ENCODE results near the gene GFOD1.
"Not testable (repeated sequence)": the region's sequence is repeated elsewhere in the genome, so short reads cannot be mapped to it uniquely, and the experiment has no call there.

Gene GFOD1

DNA sequence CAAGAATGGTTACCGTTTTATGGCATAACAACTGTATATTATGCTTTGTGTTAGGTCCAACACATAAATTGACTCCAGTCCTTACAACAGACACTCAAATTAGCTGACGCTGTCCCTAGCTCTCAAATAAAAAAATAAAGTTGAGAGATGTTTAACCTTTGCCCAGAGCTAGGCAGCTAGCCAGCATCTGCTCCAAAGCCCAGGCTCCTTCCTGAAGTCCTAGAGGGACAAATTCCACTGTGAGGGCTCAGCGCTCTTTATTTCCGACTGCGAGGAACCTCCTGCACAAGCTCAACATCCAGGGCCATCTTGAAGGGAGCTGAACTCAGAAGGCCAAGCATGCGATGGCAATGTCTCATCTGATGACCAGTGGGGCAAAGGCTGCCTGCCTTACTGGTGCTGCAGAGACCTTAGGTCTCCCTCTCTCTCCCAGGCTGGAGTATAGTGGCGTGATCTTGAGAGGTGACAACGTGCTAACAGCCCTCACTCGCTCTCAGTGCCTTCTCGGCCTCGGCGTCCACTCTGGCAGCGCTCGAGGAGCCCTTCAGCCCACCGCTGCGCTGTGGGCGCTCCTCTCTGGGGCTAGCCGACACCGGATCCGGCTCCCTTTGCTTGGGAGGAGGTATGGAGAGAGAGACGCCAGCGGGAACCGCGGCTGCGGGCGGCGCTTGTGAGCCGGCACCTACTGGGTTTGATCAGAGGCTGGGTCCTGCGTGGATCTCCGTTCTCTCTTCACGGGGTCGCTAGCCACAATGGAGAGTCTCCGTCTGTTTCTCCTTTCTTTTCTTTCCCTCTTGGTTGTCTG, 24.7 kb upstream of the GFOD1 start:
- Histone ChIP-seq H3K27me3 (ENCODE audit: control insufficient read depth, insufficient read depth, low read length, poor library complexity, severe bottlenecking) (no peaks in the 10 kb centered on the region), H3K4me3 (ENCODE audit: insufficient read depth, low read depth, low read length) (no peak overlapping the region), H3K9me3 (ENCODE audit: control insufficient read depth, low read length) (no peaks in the 10 kb centered on the region), H3K4me1 (ENCODE audit: control insufficient read depth, insufficient read depth, low read length) (no peaks in the 10 kb centered on the region), H3K27ac (ENCODE audit: insufficient read depth, low read depth, low read length, poor library complexity, severe bottlenecking) (no peak overlapping the region), H3K36me3 (ENCODE audit: control insufficient read depth, insufficient read depth, low read length) (no peaks in the 10 kb centered on the region)
- 92 to 94% methylated on average over 33 of the region's 33 CpGs for WGBS, 2 experiments

GRCh38 chr6:13511141-13511571, 23.8 kb upstream of the GFOD1 start:
- not testable (repeated sequence) for H3K9me3 ChIP-seq (ENCODE audit: control insufficient read depth, low read length); H3K27me3 ChIP-seq (ENCODE audit: control insufficient read depth, insufficient read depth, low read length, poor library complexity, severe bottlenecking); H3K27ac ChIP-seq (ENCODE audit: insufficient read depth, low read depth, low read length, poor library complexity, severe bottlenecking); H3K4me1 ChIP-seq (ENCODE audit: control insufficient read depth, insufficient read depth, low read length); H3K36me3 ChIP-seq (ENCODE audit: control insufficient read depth, insufficient read depth, low read length); H3K4me3 ChIP-seq (ENCODE audit: insufficient read depth, low read depth, low read length)
- WGBS, 2 experiments: 95% methylated on average over 37 of the region's 37 CpGs

DNA sequence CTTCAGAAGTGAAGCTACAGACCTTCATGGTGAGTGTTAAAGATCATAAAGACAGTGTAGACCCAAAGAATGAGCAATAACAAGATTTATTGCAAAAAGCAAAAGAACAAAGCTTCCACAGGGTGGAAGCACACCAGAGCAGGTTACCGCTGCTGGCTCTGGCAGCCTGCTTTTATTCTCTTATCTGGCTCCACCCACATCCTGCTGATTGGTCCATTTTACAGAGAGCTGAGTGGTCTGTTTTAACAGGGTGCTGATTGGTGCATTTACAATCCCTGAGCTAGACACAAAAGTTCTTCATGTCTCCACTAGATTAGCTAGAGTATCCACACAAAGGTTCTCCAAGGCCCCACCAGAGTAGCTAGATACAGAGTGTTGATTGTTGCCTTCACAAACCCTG, 23.0 kb upstream of the GFOD1 start:
- not testable (repeated sequence) for H3K4me1 ChIP-seq (ENCODE audit: control insufficient read depth, insufficient read depth, low read length); H3K4me3 ChIP-seq (ENCODE audit: insufficient read depth, low read depth, low read length); H3K36me3 ChIP-seq (ENCODE audit: control insufficient read depth, insufficient read depth, low read length); H3K9me3 ChIP-seq (ENCODE audit: control insufficient read depth, low read length); H3K27ac ChIP-seq (ENCODE audit: insufficient read depth, low read depth, low read length, poor library complexity, severe bottlenecking); H3K27me3 ChIP-seq (ENCODE audit: control insufficient read depth, insufficient read depth, low read length, poor library complexity, severe bottlenecking)
- 83 to 93% methylated on average over 1 of the region's 1 CpG for WGBS, 2 experiments

DNA sequence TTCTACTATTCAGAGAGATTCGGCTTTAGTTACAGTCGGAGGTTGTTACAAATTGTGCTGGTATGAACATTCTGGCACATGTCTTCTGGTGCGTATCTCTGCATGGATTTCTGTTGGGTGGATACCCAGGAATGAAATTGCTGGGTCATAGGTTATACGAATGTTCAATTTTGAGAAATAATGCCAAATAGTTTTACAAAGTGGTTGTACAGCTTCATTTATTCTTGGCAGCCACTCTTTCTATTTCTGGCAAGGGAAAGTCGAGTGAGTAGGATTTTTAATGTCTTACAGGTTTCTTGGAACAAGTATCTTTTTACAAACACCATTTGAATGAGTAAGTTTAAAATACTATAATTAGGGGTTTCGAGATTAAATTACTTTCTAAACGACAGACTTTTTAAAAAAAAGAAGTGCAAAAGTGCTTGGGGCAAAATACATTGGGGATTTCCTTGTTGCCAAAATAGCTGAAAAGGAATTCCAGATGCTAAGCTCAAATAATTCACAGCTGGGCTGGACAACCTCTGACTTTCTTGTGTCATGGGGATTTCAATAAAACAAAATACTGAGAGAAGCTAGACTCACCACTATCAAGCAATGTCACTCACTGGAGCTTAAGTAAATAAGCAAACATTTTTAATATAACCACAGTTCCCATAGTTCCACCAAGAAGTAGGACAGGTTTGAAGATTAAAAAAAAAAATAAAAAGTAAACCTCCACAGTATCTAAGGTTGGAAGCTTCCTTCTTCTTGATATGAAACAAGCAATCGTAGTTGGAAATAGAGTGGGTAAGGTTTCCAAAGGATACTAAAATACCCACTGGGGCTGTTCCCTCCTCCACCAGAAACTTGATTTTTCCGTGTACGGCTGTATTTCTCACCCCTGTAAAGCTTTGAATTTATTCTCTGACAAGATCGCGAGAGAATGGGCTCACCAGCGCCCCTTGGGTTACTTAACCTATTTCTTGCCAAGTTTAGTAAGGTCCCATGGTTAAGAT, 21.6 kb upstream of the GFOD1 start:
- Histone ChIP-seq H3K4me1 (ENCODE audit: control insufficient read depth, insufficient read depth, low read length) (no peaks in the 10 kb centered on the region), H3K4me3 (ENCODE audit: insufficient read depth, low read depth, low read length) (no peak overlapping the region), H3K9me3 (ENCODE audit: control insufficient read depth, low read length) (no peaks in the 10 kb centered on the region), H3K27ac (ENCODE audit: insufficient read depth, low read depth, low read length, poor library complexity, severe bottlenecking) (no peak overlapping the region), H3K27me3 (ENCODE audit: control insufficient read depth, insufficient read depth, low read length, poor library complexity, severe bottlenecking) (no peaks in the 10 kb centered on the region), H3K36me3 (ENCODE audit: control insufficient read depth, insufficient read depth, low read length) (no peaks in the 10 kb centered on the region)
- 91 to 92% methylated on average over 12 to 13 of the region's 13 CpGs for WGBS, 2 experiments

DNA sequence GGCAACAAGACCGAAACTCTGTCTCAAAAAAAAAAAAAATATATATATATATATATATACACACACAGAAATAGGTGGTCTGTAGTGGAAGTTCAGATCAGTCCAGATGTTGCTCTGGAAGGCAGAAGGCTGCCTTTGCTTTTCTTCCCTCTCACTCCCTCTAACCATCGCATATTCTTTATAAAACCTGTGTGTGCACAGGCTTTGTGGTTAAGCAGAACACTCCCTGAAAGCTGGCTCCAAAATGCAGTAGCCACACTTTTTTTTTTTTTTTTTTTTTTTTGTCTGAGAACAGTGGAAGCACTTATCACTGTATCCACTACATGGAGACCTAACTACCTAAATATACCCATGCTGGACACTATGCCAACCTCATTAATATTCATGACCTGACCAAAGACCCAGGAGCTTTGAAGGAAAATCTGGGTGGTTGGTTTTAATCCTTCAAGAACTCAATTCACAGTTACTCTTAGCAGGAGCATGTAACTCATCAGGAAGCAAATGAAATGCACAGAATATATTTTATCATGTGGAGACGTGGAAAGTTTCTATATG, 20.0 kb upstream of the GFOD1 start:
- H3K27me3 ChIP-seq (ENCODE audit: control insufficient read depth, insufficient read depth, low read length, poor library complexity, severe bottlenecking): no peaks in the 10 kb centered on the region
- no peak overlapping the region for H3K4me3 ChIP-seq (ENCODE audit: insufficient read depth, low read depth, low read length)
- H3K4me1 ChIP-seq (ENCODE audit: control insufficient read depth, insufficient read depth, low read length): no peaks in the 10 kb centered on the region
- H3K9me3 ChIP-seq (ENCODE audit: control insufficient read depth, low read length): no peaks in the 10 kb centered on the region
- 93 to 100% methylated on average over 1 to 2 of the region's 3 CpGs for WGBS, 2 experiments
- H3K27ac ChIP-seq (ENCODE audit: insufficient read depth, low read depth, low read length, poor library complexity, severe bottlenecking): no peak overlapping the region
- H3K36me3 ChIP-seq (ENCODE audit: control insufficient read depth, insufficient read depth, low read length): no peaks in the 10 kb centered on the region

- Histone ChIP-seq H3K4me1 (ENCODE audit: control insufficient read depth, insufficient read depth, low read length) (no peaks in the 10 kb centered on the region), H3K4me3 (ENCODE audit: insufficient read depth, low read depth, low read length) (no peak overlapping the region), H3K27ac (ENCODE audit: insufficient read depth, low read depth, low read length, poor library complexity, severe bottlenecking) (no peak overlapping the region), H3K9me3 (ENCODE audit: control insufficient read depth, low read length) (no peaks in the 10 kb centered on the region), H3K36me3 (ENCODE audit: control insufficient read depth, insufficient read depth, low read length) (no peaks in the 10 kb centered on the region), H3K27me3 (ENCODE audit: control insufficient read depth, insufficient read depth, low read length, poor library complexity, severe bottlenecking) (no peaks in the 10 kb centered on the region)
- WGBS, 2 experiments: 95 to 96% methylated on average over 7 of the region's 7 CpGs
Measured at GRCh38 chr6:13505345-13505734, 17.9 kb upstream of the GFOD1 start.

GRCh38 chr6:13504611-13505344, 17.4 kb upstream of the GFOD1 start:
- 93 to 96% methylated on average over 5 of the region's 5 CpGs for WGBS, 2 experiments
- Histone ChIP-seq H3K27ac (ENCODE audit: insufficient read depth, low read depth, low read length, poor library complexity, severe bottlenecking) (no peak overlapping the region), H3K9me3 (ENCODE audit: control insufficient read depth, low read length) (no peaks in the 10 kb centered on the region), H3K4me1 (ENCODE audit: control insufficient read depth, insufficient read depth, low read length) (no peaks in the 10 kb centered on the region), H3K36me3 (ENCODE audit: control insufficient read depth, insufficient read depth, low read length) (no peaks in the 10 kb centered on the region), H3K27me3 (ENCODE audit: control insufficient read depth, insufficient read depth, low read length, poor library complexity, severe bottlenecking) (no peaks in the 10 kb centered on the region), H3K4me3 (ENCODE audit: insufficient read depth, low read depth, low read length) (no peak overlapping the region)

GRCh38 chr6:13500915-13501314, 13.5 kb upstream of the GFOD1 start:
- H3K4me3 ChIP-seq (ENCODE audit: insufficient read depth, low read depth, low read length): no peak overlapping the region
- H3K4me1 ChIP-seq (ENCODE audit: control insufficient read depth, insufficient read depth, low read length): peaks cover 5% of the 10 kb centered on the region
- H3K9me3 ChIP-seq (ENCODE audit: control insufficient read depth, low read length): no peaks in the 10 kb centered on the region
- WGBS, 2 experiments: 88 to 89% methylated on average over 3 of the region's 3 CpGs
- H3K36me3 ChIP-seq (ENCODE audit: control insufficient read depth, insufficient read depth, low read length): no peaks in the 10 kb centered on the region
- H3K27ac ChIP-seq (ENCODE audit: insufficient read depth, low read depth, low read length, poor library complexity, severe bottlenecking): no peak overlapping the region
- H3K27me3 ChIP-seq (ENCODE audit: control insufficient read depth, insufficient read depth, low read length, poor library complexity, severe bottlenecking): no peaks in the 10 kb centered on the region

GRCh38 chr6:13500264-13500663, 12.9 kb upstream of the GFOD1 start:
- H3K4me3 ChIP-seq (ENCODE audit: insufficient read depth, low read depth, low read length): no peak overlapping the region

More at GRCh38 chr6:13500264-13500663, 12.9 kb upstream of the GFOD1 start:
- H3K36me3 ChIP-seq (ENCODE audit: control insufficient read depth, insufficient read depth, low read length): no peaks in the 10 kb centered on the region
- H3K4me1 ChIP-seq (ENCODE audit: control insufficient read depth, insufficient read depth, low read length): peaks cover 5% of the 10 kb centered on the region
- H3K27ac ChIP-seq (ENCODE audit: insufficient read depth, low read depth, low read length, poor library complexity, severe bottlenecking): no peak overlapping the region
- H3K9me3 ChIP-seq (ENCODE audit: control insufficient read depth, low read length): no peaks in the 10 kb centered on the region
- H3K27me3 ChIP-seq (ENCODE audit: control insufficient read depth, insufficient read depth, low read length, poor library complexity, severe bottlenecking): no peaks in the 10 kb centered on the region
- WGBS, 2 experiments: 90 to 100% methylated on average over 1 of the region's 1 CpG
